Smooth muscle cell (in vitro differentiated cells): Measurements from ENCODE around the gene MPHOSPH8. TPM values are rescaled to one million over a fixed set of nuclear protein-coding genes. Genes with fewer than 3 reads are reported as not detected.
"Not testable (repeated sequence)": the region's sequence is repeated elsewhere in the genome, so short reads cannot be mapped to it uniquely, and the experiment has no call there.

ENCODE experiments used
- DNase-seq: peaks from one replicate; lab custom pipeline; 2025; ENCODE audit not compliant: unreplicated experiment; lab: John Stamatoyannopoulos, UW
- H2AFZ ChIP-seq: fragments of 200-600 bp; sonication (generic); 2 replicates; pipeline ENCODE4 v1.6.0; 2016; ENCODE audit warnings: antibody characterized with exemption, low read depth, mild to moderate bottlenecking
- H3F3A ChIP-seq: fragments of 200-600 bp; sonication (generic); 2 replicates; pipeline ENCODE4 v1.6.0; 2017; ENCODE audit warnings: antibody characterized with exemption, low read depth
- H3K27ac ChIP-seq: fragments of 200-600 bp; sonication (generic); 2 replicates; pipeline ENCODE4 v1.5.1; 2016; ENCODE audit warnings: low read depth, mild to moderate bottlenecking
- H3K27me3 ChIP-seq: fragments of 200-600 bp; sonication (generic); 2 replicates; pipeline ENCODE4 v1.6.1; 2016; ENCODE audit warnings: low read depth, mild to moderate bottlenecking
- H3K36me3 ChIP-seq: fragments of 200-600 bp; sonication (generic); 2 replicates; pipeline ENCODE4 v1.5.1; 2016; ENCODE audit warnings: low read depth
- H3K4me1 ChIP-seq: fragments of 200-600 bp; sonication (generic); 2 replicates; pipeline ENCODE4 v1.5.1; 2016; ENCODE audit warnings: low read depth
- H3K4me2 ChIP-seq: fragments of 200-600 bp; sonication (generic); 2 replicates; pipeline ENCODE4 v1.6.0; 2016; ENCODE audit warnings: mild to moderate bottlenecking
- H3K4me3 ChIP-seq: fragments of 200-600 bp; sonication (generic); 2 replicates; pipeline ENCODE4 v1.5.1; 2016; ENCODE audit warnings: mild to moderate bottlenecking
- H3K79me2 ChIP-seq: fragments of 200-600 bp; sonication (generic); 2 replicates; pipeline ENCODE4 v1.6.0; 2016; ENCODE audit warnings: low read depth, mild to moderate bottlenecking
- H3K9ac ChIP-seq: fragments of 200-600 bp; sonication (generic); 2 replicates; pipeline ENCODE4 v1.6.0; 2016; ENCODE audit warnings: low read depth
- H3K9me3 ChIP-seq: fragments of 200-600 bp; sonication (generic); replicated peaks from 2 replicates; pipeline ENCODE4 v1.5.1; 2016; ENCODE audit warnings: low read depth
- H4K20me1 ChIP-seq: fragments of 200-600 bp; sonication (generic); 2 replicates; pipeline ENCODE4 v1.6.0; 2016; ENCODE audit warnings: low read depth
- WGBS: methylation state at CpG from one replicate; pipeline ENCODE4 v1.1.7; 2016; ENCODE audit warnings: low lambda C conversion rate; 5-methylcytosine and 5-hydroxymethylcytosine counted together
- polyA plus RNA-seq: library from polyadenylated mRNA; unstranded; fragments of >200 nt; fragmentation: Nextera tagmentation; extraction: Ambion mirVana; gene quantifications from 2 replicates; pipeline ENCODE4 v1.2.1, GENCODE V29; 2016
- total RNA-seq: library from RNA; depleted of rRNA; stranded (reverse); fragments of >200 nt; gene quantifications from 2 replicates; pipeline ENCODE4 v1.2.3, GENCODE V29; 2014
- TF ChIP-seq, protein P1 (sequence below): fragments of 200-600 bp; sonication (generic); IDR thresholded peaks from 2 replicates; pipeline ENCODE4 v1.5.1; 2017; ENCODE audit warnings: borderline replicate concordance, mild to moderate bottlenecking, antibody characterized with exemption; ENCODE audit not compliant: insufficient read depth, poor library complexity, severe bottlenecking

Gene MPHOSPH8
- total and polyA plus RNA-seq, 2 experiments from 2014 or later, result 8.1 to 9.4 TPM

DNA sequence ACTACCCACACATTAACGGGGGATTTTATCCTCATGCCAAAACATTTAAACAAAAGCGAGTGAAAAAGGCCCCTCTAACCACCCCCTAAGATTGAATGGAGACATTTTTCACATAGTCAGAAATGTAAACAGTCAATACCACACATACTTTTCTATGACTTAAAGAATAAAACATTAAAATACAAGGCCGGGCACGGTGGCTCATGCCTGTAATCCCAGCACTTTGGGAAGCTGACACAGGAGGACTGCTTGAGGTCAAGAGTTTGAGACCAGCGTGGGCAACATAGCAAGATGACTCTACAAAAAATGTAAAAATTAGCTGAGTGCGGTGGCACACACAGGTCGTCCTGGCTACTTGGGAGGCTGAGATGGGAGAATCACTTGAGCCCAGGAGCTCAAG, 47.3 kb downstream of the MPHOSPH8 start:
- H3K27me3 ChIP-seq, result no peaks in the 10 kb centered on the region
- H3F3A ChIP-seq, result no peaks in the 10 kb centered on the region
- no peak overlapping the region for H3K4me3 ChIP-seq
- H3K4me2 ChIP-seq, result no peak overlapping the region
- H2AFZ ChIP-seq, result no peak overlapping the region
- no peaks in the 10 kb centered on the region for H3K36me3 ChIP-seq
- no peak for DNase-seq
- WGBS, result 75% methylated on average over 7 of the region's 7 CpGs
- H3K9ac ChIP-seq, result no peak overlapping the region
- H3K79me2 ChIP-seq, result peaks cover 7% of the 10 kb centered on the region
- TF ChIP-seq, protein P1, sequence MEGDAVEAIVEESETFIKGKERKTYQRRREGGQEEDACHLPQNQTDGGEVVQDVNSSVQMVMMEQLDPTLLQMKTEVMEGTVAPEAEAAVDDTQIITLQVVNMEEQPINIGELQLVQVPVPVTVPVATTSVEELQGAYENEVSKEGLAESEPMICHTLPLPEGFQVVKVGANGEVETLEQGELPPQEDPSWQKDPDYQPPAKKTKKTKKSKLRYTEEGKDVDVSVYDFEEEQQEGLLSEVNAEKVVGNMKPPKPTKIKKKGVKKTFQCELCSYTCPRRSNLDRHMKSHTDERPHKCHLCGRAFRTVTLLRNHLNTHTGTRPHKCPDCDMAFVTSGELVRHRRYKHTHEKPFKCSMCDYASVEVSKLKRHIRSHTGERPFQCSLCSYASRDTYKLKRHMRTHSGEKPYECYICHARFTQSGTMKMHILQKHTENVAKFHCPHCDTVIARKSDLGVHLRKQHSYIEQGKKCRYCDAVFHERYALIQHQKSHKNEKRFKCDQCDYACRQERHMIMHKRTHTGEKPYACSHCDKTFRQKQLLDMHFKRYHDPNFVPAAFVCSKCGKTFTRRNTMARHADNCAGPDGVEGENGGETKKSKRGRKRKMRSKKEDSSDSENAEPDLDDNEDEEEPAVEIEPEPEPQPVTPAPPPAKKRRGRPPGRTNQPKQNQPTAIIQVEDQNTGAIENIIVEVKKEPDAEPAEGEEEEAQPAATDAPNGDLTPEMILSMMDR, result no peak
- no peak overlapping the region for H3K27ac ChIP-seq
- H3K4me1 ChIP-seq, result no peaks in the 10 kb centered on the region
- no peaks in the 10 kb centered on the region for H3K9me3 ChIP-seq
- H4K20me1 ChIP-seq, result peaks cover 19% of the 10 kb centered on the region

DNA sequence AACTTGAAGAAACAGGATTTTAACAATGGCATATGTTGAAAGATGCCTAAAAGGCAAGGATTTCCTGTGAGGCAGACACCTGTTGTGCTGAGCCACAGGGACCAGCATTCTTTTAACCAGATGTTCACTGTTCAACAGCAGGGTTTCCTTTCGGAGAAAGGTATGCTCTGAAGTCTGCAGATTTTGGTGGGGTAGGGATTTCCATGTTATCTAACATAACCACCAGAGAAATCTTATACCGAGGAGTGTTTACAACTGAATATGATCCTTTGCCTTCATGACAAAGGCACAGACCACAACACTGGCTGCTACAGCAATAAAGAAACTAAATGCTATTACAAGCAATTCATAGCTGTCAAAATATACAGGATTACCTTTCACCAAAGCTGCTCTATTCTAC, 48.1 kb downstream of the MPHOSPH8 start:
- H3K9ac ChIP-seq, result no peak overlapping the region
- H3F3A ChIP-seq, result no peaks in the 10 kb centered on the region
- no peak overlapping the region for H3K4me2 ChIP-seq
- TF ChIP-seq, protein P1, result no peak
- no peaks in the 10 kb centered on the region for H3K9me3 ChIP-seq
- no peak for DNase-seq
- no peak overlapping the region for H2AFZ ChIP-seq
- 70% methylated on average over 2 of the region's 2 CpGs for WGBS
- H3K4me1 ChIP-seq, result no peaks in the 10 kb centered on the region
- H3K4me3 ChIP-seq, result no peak overlapping the region
- no peaks in the 10 kb centered on the region for H3K27me3 ChIP-seq
- no peaks in the 10 kb centered on the region for H3K36me3 ChIP-seq
- peaks cover 19% of the 10 kb centered on the region for H4K20me1 ChIP-seq
- H3K79me2 ChIP-seq, result peaks cover 7% of the 10 kb centered on the region
- no peak overlapping the region for H3K27ac ChIP-seq

DNA sequence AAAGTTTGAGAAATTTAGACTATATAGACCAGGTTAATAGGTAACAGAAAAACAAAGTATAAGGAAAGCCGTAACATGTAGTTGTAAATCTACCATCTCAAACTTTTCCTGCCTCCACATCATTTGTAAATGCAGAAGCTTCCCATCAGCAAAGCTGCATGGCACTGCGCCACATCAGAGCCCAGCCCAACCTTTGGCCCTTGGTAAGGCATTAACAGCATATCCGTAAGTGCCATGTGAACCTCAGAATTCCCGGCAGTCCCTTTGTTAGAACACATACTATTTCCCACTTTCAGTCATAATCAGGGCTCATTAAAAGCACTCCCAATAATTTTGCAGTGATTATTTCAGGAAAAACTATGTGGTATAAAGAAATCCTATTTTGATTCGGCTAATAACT, 51.6 kb downstream of the MPHOSPH8 start:
- DNase-seq, result no peak
- Histone ChIP-seq H2AFZ (no peak overlapping the region), H3K9ac (no peak overlapping the region), H3K36me3 (no peaks in the 10 kb centered on the region), H3K27ac (no peak overlapping the region), H4K20me1 (peaks cover 24% of the 10 kb centered on the region), H3K9me3 (no peaks in the 10 kb centered on the region), H3K4me3 (no peak overlapping the region), H3K4me1 (no peaks in the 10 kb centered on the region), H3F3A (no peaks in the 10 kb centered on the region), H3K79me2 (peaks cover 7% of the 10 kb centered on the region), H3K27me3 (no peaks in the 10 kb centered on the region), H3K4me2 (no peak overlapping the region)
- TF ChIP-seq, protein P1, result no peak
- WGBS, result 78% methylated on average over 5 of the region's 5 CpGs

DNA sequence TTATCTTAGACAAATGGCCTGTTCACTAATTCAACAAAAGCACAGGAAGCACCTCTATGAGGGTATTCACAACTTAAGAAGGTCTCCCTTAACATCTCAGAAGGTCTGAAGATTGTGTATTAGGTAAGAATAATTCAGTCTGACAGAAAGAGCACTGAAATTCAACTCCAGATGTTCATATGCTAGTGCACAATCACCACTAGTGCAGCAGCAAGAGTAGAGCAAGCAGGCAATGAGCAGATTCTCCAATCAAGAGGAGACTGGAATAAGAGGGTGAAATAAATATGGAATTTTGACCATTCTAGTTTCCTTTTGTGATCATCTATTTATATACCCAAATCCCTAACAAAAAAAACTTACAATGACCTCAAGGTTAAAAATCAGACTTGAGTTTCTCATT, 52.0 kb downstream of the MPHOSPH8 start:
- Histone ChIP-seq H4K20me1 (peaks cover 24% of the 10 kb centered on the region), H3F3A (no peaks in the 10 kb centered on the region), H3K4me2 (no peak overlapping the region), H3K9ac (no peak overlapping the region), H3K4me3 (no peak overlapping the region), H3K36me3 (no peaks in the 10 kb centered on the region), H3K27ac (no peak overlapping the region), H2AFZ (no peak overlapping the region), H3K79me2 (peaks cover 7% of the 10 kb centered on the region), H3K27me3 (no peaks in the 10 kb centered on the region), H3K9me3 (no peaks in the 10 kb centered on the region), H3K4me1 (no peaks in the 10 kb centered on the region)
- no peak for DNase-seq
- TF ChIP-seq, protein P1, result no peak

DNA sequence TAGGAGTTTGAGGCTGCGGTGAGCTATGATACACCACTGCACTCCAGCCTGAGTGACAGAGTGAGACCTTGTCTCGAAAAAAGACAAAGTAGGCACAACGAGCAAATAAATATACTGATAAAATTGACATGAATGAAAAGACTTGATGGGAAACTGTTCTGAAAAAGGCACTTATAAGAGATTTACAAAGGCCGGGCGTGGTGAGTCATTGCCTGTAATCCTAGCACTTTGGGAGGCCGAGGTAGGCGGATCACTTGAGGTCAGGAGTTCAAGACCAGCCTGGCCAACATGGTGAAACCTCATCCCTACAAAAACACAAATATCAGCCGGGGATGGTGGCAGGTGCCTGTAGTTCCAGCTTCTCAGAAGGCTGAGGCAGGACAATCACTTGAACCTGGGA, 58.0 kb downstream of the MPHOSPH8 start:
- H4K20me1 ChIP-seq, result peaks cover 22% of the 10 kb centered on the region
- not testable (repeated sequence) for H3F3A ChIP-seq, H2AFZ ChIP-seq, H3K9ac ChIP-seq, DNase-seq, H3K27me3 ChIP-seq, H3K79me2 ChIP-seq, H3K36me3 ChIP-seq, H3K4me1 ChIP-seq, H3K4me3 ChIP-seq, H3K9me3 ChIP-seq, H3K4me2 ChIP-seq, H3K27ac ChIP-seq
- WGBS, result 83% methylated on average over 8 of the region's 8 CpGs
